ENCODE data around the gene LAMTOR4.
"Not testable (repeated sequence)": the region's sequence is repeated elsewhere in the genome, so short reads cannot be mapped to it uniquely, and the experiment has no call there.

Gene LAMTOR4

GRCh38 chr7:100146350-100146749, 2.4 kb upstream of the LAMTOR4 start:
- intact Hi-C loops (cut with DNase I); DNase-seq: not testable (repeated sequence)

- intact Hi-C loops (cut with DNase I): no loop called here
Measured at GRCh38 chr7:100147278-100147677, 1.4 kb upstream of the LAMTOR4 start.

GRCh38 chr7:100148225-100148558, 526 bp upstream of the LAMTOR4 start:
- intact Hi-C loops (cut with DNase I): no loop called here
- DNase-seq: no peak

More at GRCh38 chr7:100147278-100147677, 1.4 kb upstream of the LAMTOR4 start:
- peak in 2 of 10 donors; percentile 2 to 14 for DNase-seq

DNA sequence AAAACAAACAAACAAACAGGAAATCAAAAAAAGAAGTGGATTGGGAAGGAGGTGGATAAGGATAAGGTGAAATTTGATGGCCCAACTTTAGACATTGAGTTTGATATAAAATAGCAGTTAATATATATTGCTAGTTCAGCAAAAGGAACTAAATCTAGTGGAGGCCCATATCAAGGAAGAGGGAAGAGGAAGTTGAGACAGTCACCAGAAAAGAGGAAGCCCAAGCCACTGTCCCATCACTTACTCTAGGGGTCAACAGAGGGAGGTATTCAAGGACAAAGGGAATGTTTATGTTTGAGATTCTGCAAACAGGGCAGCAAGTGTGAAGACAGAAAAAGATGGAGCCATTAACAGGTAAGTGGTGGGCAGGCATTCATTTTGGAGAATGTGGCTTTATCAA, 3.7 kb downstream of the LAMTOR4 start:
- no peak for DNase-seq
- intact Hi-C loops (cut with DNase I): no loop called here

DNA sequence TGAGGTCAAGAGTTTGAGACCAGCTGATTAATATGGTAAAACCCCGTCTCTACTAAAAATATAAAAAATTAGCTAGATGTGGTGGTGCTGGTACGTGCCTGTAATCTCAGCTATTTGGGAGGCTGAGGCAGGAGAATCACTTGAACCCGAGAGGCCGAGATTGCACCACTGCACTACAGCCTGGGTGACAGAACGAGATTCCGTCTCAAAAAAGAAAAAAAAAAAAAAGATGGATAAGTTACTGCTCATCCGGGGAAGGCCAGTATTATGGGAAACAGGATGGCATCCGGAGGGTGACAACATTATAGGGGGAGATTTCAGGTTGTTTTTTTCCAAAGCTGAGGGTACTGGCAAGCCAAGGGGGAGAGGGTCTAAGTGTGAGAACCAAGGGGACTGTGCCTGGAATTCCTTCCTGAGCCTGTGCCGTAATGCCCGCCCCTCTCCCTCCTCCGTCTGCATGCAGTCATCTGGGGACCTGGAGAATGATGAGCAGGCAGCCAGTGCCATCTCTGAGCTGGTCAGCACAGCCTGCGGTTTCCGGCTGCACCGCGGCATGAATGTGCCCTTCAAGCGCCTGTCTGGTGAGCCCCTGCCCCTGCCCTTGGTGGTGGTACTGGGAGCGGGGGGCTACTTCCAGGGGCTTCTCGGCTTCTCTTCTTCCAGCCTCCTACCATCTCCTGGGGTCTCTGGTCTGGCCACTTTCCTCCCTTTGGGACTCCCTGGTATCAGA, 4.4 kb downstream of the LAMTOR4 start:
- DNase-seq: peak in 1 of 10 donors; percentile 67
- intact Hi-C loops (cut with DNase I): no loop called here

DNA sequence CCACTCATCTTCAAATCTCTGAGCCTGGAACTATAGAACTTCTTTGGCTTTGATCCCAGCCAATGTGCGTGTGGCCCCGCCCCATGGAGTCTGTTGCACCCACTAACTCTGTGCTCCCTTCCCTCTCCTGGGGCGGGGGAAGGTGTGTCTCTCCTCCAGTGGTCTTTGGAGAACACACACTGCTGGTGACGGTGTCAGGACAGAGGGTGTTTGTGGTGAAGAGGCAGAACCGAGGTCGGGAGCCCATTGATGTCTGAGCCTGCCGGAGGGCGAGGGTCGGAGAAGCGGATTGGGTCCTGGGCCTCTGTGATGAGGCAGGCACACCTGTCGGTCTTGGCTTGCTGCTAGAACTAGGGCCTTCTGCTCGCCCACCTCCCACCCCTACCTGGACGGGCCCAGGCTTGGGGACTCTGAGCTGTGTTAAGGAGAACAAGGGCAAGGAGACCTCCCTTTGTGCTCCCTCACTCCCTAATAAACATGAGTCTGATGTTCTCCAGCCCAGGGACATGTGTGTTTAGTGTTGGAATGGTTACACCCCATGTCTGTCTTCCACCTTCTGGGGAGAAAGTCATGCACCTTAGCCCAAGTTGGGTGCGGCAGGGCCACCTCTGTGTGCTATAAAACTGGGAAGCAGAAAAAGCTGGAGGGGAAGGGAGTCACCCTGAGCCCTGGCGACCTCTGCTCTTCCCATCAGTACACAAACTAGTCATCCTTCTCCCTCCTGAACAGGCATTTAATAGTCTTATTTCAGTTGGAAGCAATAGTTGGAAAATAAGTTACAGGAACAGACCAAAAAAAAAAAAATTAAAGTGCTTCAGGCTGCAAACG, 5.2 kb downstream of the LAMTOR4 start:
- peak in 2 of 10 donors; percentile 81 to 82 for DNase-seq

GRCh38 chr7:100154651-100155491, 6.2 kb downstream of the LAMTOR4 start:
- peak in 3 of 10 donors; percentile 45 to 85 (median 72) for DNase-seq
- intact Hi-C loops (cut with DNase I): no loop called here

More for the DNA sequence above, 5.2 kb downstream of the LAMTOR4 start:
- intact Hi-C loops (cut with DNase I): no loop called here

- peak in 3 of 10 donors; percentile 23 to 66 (median 49) for DNase-seq
- intact Hi-C loops (cut with DNase I): no loop called here
Measured at GRCh38 chr7:100155553-100156317, 7.0 kb downstream of the LAMTOR4 start.

GRCh38 chr7:100156331-100157068, 7.8 kb downstream of the LAMTOR4 start:
- intact Hi-C loops (cut with DNase I): no loop called here
- DNase-seq: peak in 3 of 10 donors; percentile 63 to 73 (median 68)

DNA sequence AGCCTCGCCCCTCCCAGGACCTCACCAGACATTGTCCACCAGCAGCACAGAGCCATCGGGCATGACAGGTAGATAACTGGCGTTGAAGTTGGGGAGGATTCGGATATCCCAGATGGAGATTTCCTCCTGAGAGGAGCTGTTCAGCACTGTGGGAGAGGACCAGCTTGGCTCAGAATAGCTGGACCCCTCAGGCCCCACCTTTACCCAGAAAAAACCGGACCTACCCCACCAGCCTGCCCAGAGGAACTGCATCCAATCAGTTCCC, 8.3 kb downstream of the LAMTOR4 start:
- intact Hi-C loops (cut with DNase I): no loop called here
- no peak for DNase-seq

GRCh38 chr7:100157334-100158228, 8.9 kb downstream of the LAMTOR4 start:
- intact Hi-C loops (cut with DNase I): no loop called here
- DNase-seq: peak in 3 of 10 donors; percentile 76 to 90 (median 77)

DNA sequence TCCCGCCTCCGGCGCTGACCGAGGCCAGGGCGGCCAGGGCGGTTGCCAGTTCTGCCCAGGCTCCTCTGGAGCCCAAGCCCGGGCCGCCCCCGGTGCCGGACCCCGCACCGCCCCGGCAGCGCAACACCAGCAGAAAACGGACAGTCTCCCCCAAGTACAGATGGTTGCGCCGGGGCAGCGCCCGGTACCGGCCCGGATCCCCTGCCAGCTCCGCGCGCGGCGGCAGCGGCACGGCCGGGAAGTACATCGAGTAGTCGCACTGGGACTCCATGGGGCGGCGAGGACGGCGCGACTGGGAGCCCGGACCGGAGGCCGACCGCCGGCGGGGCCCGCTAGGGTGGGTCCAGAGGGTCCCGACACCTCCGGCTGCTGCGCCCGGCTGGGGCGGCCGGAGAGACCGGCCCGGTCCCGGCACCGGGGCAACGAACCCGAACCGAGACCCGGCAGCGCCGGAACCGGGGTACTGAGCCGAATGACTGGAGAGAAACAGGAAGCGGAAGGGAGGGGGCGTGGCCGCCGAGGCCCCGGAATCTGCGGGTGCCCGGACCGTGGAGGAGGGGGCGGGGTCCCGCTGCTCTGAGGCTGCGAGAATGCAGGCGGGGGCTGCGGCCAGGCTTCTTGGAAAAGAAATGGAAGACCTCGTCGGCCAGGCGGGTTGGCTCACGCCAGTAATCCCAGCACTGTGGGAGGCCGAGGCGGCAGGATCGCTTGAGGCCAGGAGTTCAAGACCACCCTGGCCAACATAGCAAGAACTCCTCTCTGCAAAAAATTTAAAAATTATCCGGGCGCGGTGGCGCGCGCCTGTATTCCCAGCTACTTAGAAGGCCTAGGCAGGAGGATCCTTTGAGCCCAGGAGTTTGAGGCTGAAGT, 9.7 kb downstream of the LAMTOR4 start, which contains the start of gene TRAPPC14:
Gene TRAPPC14 (minus strand): TSS at position 495 of the 870 bp plus-strand sequence. CDS start 224 bp downstream, at position 271.
- peak; percentile 89 to 99 (median 94) for DNase-seq
- intact Hi-C loops (cut with DNase I): no loop called here

GRCh38 chr7:100159099-100159623, 10.4 kb downstream of the LAMTOR4 start:
- DNase-seq: peak in 1 of 10 donors; percentile 26
- intact Hi-C loops (cut with DNase I): no loop called here

DNA sequence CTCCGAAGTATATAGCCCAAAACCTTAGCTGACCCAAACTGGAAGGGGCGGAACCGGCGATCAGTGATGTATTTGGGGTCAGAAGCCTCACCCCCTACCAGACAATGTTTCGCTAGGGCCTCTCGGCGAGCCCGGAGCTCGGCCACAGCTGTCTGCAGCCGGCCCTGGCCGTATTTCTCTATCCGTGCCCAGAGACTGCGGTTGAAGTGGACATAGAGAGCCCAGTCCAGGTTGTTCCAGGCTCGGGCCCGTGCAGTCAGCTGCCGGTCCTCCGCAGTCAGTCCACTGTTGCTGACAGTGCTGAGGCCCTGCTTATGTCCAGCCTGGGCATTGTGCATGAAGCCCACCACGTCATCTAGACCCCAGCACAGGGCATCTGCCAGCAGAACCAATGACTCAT, 11.3 kb downstream of the LAMTOR4 start:
- DNase-seq: peak in 1 of 10 donors; percentile 75
- intact Hi-C loops (cut with DNase I): no loop called here

DNA sequence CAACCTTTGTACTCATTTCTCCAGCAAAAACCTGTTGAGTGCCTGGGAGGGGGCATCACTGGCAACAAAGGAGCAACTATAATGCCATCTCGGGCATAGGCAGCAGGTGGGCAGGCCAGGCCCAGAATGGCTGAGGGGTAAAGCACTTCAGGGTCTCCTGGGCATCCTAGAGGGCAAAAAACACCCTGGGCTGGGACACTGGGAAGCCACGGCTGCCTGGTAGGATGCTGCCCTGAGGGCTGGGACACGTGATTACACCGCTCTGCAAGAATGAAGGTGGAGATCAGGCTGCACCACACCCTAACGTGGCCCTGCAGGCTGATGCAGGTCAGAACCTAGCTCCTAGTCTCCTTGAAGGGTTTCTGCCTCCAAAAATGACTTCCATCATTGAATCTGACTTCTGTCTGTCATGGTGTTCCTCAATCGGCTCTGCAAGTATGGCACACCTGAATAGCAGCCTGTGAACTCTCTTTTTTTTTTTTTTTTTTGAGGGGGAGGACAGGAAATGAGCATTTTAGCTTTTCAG, 14.4 kb downstream of the LAMTOR4 start:
- DNase-seq: peak in 1 of 10 donors; percentile 34
- intact Hi-C loops (cut with DNase I): no loop called here

DNA sequence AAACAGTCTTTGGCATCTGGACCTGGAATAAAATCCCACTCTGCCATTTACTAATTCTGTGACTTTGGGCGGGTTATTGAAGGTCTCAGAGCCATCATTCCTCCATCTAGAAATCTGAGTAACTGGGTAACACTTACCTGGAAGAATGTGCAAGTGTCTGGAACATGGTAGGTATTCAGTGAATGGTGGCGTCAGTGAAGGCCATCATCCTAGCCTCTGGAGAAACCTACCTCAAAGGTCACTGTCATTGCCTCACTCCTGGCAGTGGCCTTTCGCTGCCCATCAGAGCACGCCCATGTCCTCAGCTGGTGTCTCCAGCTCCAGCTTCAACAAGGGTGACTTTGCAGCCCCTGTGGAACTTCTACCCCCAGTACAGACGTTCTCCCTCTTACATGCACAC, 15.2 kb downstream of the LAMTOR4 start:
- DNase-seq: peak in 1 of 10 donors; percentile 7
- intact Hi-C loops (cut with DNase I): no loop called here
